GM18499 (cell line): Measurements from ENCODE around the gene STPG4.
A peak's percentile ranks its signal among the peaks of the same experiment; 100 is the strongest.
"Not testable (repeated sequence)": the region's sequence is repeated elsewhere in the genome, so short reads cannot be mapped to it uniquely, and the experiment has no call there.

Experiments used
- ATAC-seq: cut with Tn5 transposase; IDR thresholded peaks from one replicate; pipeline ENCODE4 v1.9.1; 2021; ENCODE audit warnings: moderate number of reproducible peaks; ENCODE audit not compliant: insufficient read depth, unreplicated experiment

STPG4 gene, protein sequence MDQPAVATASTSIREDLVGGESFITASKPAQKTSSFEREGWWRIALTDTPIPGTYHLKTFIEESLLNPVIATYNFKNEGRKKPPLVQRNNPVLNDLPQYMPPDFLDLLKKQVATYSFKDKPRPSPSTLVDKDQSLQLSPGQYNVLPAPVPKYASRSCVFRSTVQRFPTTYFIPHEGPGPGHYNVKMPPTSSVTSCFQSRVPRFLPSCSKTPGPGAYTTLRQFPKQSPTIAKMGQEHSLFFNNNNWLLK

DNA sequence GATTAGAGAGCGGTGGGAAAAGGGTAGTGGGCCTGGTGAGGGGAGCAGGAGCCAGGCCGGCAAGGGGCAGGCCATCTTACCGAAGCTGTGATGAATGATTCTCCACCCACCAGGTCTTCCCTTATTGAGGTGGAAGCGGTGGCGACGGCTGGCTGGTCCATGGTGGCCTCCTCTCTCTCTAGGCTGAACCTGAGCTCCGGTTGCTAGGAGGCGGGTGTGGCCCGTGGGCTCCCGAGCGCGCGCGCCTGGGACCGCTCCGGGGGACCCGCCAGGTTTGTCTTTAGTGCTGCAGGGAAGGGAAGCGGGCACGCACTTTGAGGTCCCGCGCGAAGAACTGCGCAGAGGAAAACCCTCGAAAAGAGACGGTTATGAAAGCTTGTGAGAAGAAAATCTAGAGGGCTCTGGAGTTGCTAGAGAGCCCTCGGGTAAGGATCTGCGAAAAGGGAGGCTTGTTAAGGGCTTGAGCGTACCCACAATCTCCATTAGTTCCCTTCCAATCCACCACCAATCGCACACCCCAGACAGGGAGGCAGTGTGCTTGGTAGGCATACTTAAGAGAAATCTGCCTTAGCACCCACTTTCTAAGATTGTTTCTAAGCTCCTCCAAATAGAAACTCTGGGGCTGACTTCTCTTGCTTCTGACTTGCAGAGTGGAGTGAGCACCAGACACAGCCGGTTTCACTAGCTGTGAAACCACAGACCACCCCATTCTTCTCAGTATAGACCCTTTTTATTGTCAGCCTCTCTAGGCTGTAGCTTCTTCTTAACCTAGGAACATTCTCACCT lies at the start of gene STPG4:
Gene STPG4, minus strand, starts transcription at position 218 of the 786 bp plus-strand sequence. Its CDS starts 57 bp downstream, at position 161.
- ATAC-seq: peak; percentile 54

DNA sequence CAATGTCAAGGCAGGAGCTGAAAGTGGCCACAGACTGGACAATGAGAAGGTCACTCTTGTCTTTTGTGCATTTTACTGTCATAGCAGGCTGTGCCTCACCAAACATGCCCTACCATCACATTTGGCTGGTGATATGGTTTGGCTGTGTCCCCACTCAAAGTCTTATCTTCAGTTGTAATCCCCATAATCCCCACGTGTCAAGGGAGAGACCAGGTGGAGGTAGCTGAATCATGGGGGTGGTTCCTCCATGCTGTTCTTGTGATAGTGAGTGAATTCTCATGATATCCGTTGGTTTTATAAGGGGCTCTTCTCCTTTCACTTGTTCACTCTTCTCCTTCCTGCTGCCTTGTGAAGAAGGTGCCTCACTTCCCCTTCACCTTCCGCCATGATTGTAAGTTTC lies 49.6 kb upstream of the STPG4 start:
- no peak for ATAC-seq

DNA sequence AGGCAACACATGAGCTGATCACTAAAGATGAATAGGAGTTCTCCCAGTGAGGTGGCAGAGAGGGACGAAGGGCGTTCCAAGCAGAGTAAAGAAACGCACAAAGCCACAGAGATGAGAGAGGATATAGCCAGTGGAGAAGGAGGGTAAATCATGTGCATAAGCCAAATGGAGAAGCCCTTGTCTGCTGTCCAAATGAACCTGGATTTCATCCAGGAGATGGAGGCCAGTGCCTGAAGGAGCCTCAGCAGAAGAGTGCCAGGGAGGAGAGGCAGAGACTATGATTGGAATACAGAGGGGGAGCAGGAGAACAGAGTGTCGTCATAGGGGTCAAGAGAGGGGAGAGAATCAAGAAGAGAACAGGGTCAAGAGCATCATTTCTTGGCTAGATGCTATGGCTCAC lies 48.9 kb upstream of the STPG4 start:
- no peak for ATAC-seq

DNA sequence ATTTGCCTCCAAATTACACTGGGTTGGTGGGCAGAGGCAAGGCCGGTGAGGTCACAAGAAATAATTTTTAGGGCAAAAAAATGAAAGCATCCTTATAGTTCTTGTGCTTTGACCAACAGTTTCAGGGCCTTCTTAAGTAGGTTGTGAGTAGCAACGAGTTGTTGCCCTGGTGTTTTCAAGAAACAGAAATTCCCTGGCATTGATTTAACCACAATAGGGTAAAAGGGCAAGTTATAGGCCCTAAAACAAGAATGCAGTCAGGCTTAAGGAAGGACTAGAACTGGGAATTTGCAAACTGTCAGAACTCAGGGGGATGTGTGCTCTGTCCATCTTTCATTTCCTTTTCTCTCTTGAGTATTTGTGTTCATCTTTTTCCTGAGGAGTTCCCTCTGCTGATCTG lies 46.1 kb upstream of the STPG4 start:
- no peak for ATAC-seq

DNA sequence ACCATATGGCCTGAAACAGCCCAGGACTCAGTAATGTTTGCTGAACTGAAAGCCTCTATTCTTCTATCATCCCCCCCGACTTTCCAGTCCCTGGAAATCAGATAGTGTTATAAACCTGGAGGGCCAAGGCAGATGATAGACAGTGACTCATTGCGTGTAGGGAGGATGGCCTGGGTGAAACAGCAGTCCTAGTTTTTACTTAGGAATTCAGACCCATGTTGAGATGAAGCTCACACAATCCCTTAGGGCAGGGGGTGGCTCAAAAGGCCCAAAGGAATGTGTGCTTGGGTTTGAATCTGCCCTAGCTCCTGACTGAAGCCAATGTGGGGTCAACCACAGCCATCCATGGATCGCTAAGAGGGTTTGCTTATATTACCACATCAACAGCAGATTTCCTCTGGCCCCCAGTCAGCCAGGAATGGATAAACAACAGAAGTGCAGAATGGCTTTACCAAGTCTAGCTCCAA lies 43.9 kb upstream of the STPG4 start:
- no peak for ATAC-seq

DNA sequence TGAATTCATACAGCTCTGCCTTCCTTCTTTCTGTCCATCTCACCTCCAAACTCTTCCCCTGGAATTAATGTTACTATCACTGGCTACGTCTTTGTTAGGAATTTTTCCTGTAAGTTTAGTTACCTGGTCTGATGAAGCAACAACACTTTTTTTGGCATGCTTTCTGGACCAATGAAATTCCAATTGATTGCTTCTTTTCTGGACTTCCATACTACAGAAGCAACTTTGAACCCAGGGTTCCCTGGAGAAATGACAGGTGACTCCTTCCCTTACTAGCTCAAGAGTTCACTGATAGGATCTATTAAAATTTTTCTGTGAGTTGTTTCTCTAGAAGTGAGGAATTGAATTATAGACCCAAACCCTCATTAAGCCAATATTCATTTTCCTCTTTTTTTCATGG lies 41.4 kb upstream of the STPG4 start:
- no peak for ATAC-seq

DNA sequence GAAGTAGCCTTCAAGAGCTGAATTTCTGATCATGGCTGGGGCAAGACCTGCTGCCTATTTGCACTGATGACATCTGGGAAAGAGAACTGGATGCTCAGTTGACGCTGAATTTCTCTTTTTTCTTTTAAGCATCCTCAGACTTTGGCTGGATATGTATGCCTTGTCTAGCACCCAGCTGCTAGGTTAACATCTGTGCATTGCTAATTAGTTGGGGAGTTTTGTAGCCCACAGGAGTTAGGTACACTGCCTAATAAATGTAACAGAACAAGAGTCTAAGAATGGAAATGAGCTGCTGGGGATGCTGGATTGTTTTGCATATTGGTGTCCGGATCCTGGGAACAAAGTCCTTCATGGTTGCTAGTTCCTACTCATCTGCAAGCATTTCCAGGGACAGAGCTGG lies 40.9 kb upstream of the STPG4 start:
- ATAC-seq: no peak

DNA sequence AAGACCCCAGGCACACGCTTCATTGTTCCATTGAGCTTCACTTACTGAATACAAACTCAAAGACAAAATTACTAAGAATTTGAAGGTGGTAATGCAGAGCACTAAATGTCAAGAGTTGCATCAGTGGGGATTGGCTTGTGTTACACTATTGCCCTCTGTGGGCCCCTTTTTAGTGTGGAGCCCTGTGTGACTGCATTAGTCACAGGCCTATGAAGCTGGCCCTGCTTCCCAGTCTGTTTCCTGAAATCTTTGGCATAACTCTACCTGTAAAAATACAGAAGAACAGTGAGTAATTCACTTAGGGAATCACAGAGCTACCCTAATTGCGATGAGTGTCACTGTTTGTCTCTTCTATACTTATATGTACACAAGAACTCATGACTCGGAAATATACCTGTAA lies 40.0 kb upstream of the STPG4 start:
- ATAC-seq: no peak

DNA sequence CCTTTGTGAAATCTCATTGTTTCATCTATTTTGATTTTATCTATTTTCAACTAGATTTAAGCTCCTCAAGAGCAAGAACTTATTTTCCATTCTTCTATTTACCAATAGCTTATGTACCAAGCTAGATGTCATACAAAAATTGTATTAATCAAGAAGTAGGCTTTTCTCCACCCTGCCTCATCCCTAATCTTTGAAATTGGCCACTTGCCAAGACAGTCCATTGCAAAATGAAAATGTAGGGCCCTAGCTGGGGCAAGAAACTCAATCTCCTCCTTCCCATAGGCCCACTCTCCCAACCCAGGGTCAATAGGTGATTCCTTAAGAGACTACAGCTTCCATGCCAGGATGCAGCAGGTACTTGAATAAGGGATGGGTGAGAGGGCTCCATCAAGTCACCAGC lies 39.3 kb upstream of the STPG4 start:
- no peak for ATAC-seq

DNA sequence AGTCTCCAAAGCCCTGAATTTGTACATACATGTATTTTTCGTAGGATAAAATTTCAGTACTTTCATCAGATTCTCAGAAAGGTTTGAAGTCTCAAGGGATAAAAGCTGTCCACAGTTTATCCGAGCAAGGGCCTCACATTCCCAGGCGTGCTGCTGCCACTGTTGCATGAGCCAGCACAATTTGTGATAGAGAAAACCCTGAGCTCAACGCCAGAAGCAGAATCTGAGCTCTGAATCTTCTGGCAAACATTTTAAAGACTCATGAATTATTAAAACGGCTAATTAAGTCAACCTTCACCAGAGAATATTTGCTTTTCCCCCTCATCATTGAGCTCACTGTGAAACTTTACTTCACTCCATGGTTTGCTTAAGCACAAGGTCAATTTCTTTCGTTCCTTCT lies 38.5 kb upstream of the STPG4 start:
- ATAC-seq: no peak

DNA sequence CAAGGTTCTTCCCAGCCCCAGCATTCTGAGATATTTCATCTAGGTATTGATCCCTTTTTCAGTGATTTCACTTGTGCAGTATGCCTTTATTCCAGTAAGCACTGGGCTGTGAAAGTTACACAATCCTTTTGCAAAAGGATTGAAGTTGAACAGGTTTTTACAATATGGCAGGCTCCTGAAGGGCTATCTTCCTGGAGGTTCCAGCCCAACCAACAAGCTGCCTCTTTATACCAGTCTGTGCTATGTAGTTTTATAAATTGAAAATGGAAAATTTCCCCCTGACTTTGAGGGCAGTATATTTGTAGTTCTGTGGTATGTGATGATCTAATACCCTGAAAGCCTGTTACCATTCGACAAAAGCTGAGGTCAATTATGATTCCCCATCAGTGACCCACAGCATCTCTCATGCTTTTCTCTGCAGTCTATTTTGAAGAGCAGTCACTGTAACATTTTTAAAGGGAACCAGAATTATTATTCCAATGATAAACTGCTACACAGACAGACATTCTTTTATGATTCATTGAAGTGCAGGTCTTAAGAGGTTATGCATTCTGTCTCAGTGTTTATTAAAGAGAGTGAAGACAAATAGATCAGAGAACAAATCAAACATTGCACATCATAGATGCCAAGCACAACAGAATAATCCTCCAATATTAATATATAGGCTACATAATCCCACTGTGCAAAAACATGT lies 35.2 kb upstream of the STPG4 start:
- ATAC-seq: no peak

DNA sequence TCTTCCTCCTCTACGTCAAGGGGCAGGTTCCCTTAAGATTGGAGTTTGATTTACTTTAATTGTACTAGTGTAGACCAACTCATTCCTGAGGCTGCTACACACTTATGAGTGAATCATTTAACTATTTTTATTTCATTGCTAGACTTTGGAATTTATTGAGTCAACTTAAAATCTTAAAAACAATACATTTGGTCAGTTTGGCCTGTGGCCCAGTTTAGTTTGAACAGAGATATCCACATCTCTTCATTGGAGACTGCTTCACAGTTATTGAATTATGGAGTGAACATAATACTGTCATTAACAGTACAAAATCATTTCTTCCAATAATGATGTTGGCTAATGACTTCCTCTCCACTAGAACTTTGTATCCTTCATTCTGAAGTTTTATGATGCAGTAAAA lies 34.5 kb upstream of the STPG4 start:
- ATAC-seq: no peak

DNA sequence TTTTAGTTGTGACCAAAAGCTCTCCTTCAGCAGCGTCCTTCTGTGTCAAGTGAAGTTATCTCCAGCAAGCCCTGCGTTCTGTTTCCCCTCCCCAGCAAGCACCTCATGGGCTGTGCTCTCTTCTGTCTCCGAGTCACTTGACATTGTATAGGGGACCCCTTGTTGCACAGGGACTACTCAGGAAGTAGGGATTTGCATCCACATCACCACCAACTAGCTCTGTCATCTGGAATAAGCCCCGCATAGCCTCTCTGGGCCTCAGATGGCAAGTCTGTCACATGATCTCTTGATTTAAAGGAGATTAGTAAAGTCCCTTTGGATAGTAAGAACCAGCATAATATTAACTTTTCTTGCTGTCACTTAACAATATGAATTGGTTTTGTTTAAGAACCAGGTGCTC lies 32.0 kb upstream of the STPG4 start:
- ATAC-seq: no peak

DNA sequence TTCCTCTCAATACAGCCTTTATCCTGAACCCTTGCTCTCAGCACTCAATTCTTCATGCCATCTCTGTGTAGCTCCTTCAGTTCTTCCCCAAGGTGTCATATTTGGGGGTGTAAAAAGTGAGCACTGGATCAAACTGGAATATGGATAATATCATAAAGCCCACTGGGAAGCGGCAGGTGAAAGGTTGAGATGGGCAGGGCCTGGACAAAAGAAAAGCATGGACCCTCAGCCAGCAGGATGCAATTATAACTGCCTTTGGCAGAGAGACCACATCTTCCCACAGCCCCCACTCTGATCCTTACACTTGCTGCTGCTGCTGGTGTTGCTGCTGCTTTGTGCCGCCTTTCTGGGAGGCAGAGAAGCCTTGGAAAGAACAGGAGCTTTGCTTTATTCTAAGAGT lies 31.2 kb upstream of the STPG4 start:
- ATAC-seq: no peak

DNA sequence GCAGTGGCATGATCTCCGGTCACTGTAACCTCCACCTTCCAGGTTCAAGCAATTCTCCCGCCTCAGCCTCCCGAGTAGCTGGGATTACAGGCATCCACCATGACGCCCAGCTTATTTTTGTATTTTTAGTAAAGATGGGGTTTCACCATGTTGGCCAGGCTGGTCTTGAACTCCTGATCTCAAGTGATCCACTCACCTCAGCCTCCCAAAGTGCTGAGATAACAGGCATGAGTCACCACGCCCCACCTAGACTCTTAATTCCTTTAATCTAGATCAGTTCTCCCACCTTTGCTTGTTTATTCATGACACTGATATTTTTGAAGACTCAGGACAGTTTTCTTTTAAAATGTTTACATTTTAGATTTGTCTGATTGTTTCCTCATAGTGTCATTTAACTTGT lies 30.0 kb upstream of the STPG4 start:
- not testable (repeated sequence) for ATAC-seq

DNA sequence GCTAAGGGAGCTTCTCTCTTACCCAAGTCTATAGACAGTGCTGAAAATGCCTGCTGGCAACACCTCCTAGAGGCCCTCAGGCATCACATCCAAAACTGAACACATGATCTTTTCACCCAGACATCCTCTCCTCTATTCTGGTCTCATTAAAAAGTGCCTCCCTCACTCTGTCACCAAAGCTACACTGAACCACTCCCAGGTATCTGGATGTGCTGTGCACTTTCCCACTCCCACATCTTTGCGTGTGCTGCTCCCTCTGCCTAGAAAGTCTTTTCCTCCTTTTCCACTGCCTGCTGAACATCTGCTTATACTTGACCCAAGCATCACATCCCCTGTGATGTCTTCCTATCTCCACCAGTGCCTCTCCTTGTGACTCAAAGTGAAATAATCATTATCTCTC lies 26.1 kb upstream of the STPG4 start:
- ATAC-seq: no peak

DNA sequence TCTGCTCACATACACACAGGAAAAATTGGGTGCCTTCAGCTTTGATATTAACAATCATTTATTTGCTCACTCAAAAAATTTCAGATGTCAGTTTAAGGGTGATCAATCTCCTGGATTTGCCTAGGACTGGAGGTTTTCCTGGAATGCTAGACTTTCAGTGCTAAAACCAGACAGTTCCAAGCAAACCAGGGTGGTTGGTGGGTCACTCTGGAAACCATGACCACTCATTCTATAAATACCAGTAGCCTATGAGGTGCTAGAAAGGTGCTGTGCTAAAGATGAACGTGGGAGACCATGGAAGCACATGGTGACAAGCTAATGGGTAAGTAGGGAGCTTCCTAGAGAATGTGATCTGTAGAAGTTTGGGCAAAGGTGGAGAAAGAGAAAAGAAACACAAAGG lies 25.4 kb upstream of the STPG4 start:
- no peak for ATAC-seq

DNA sequence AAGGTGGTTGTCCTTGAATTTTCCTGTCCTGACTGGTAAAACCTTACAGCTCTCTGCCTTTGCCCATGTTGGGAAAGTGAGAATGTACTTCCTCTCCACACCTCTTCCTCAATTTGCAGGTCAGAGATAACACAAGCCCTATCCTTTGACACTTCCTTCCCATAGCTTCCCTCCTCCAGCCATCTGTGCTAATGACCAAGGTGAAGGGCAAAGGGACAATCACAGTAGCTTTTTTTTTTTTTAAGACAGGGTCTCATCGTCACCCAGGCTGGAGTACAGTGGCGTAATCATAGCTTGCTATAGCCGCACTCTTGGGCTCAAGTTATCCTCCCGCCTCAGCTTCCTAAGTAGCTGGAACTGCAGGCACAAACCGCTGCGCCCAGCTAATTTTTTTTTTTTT lies 24.3 kb upstream of the STPG4 start:
- ATAC-seq: no peak

DNA sequence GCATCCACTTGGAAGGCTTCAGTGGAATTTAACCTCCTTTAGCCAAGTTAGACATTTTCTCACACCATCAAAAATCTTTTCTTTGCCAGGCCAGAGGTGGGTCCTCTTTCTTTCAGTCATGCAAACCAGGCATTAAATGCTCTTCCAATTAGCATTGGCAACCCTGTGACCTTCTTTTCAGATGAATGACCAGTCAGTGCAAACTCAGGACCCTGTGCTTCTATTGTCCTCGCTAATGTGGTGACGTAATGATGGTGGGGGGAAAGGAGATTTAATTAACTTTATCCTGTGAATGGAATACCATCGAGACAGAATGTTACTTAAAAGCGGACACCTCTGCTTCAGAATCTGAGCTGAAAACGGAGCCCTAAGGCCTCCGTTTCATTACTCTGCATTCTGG lies 23.2 kb upstream of the STPG4 start:
- no peak for ATAC-seq

DNA sequence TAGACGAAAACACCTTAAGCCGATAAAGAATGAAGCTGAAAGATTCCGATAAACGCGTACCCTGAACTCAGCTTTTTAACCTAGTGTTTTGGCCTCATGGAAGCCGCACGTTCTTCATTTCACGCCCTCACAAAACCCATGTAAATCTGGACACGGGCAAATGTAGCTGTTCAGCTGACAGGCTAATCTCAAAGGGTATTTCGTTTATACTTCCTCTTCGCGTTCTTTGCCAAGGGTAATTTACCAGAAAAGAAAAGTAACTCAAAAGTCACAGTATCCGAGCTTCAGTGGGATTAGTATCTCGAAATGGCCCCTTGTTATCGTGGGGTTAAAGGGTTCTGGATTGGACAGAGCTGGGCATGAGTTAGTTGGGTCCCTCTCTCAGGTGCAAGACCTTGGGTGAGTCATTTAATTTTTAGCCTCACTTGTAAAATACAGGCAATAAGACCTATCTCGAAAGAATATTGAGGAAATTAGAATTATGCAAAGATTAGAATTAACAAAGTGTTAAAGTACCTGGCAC lies 22.0 kb upstream of the STPG4 start:
- peak; percentile 11 for ATAC-seq

DNA sequence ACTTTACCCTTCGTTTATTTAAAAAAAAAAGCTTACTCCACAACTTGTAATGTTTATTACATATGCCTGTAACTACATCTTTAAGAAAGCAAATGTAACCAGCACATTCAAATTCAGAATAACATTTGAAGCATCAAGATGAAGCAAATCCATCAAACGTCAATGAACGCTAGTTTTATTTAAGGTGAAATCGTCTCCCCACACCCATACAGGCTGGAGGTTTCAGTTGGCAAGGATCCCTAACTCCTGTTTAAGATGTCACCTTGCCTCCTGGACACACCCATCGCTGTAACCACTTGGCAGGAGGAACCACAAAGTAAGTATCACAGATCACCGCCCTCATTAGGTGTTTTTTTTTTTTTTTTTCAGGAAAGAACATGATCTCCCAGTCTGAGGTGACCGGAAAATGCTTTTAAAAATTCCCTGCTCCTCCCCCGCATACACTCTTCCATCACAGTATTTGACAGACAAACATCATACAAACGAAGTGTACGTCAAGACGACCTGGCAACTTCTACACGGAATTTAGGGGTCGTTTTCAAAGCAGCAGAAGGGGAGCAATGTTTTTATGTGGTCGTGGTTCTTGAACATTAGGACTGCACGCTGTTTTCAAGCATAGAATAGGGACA lies 19.7 kb upstream of the STPG4 start:
- no peak for ATAC-seq
